Loucy (cell line): Measurements from ENCODE around the gene ANKRD23.

Experiments
- H2AFZ ChIP-seq: fragments of 200-600 bp; sonication (generic); 2 replicates; pipeline ENCODE4 v1.6.0; 2016; ENCODE audit warnings: antibody characterized with exemption, mild to moderate bottlenecking, low read length, moderate library complexity
- H3F3A ChIP-seq: fragments of 200-600 bp; 2 replicates; pipeline ENCODE4 v1.6.0; 2016; ENCODE audit warnings: antibody characterized with exemption, low read depth, mild to moderate bottlenecking
- H3K27me3 ChIP-seq: fragments of 200-600 bp; sonication (generic); 2 replicates; pipeline ENCODE4 v1.6.1; 2014; ENCODE audit warnings: low read length, mild to moderate bottlenecking; ENCODE audit not compliant: insufficient read depth, poor library complexity, severe bottlenecking
- H3K36me3 ChIP-seq: fragments of 200-600 bp; sonication (generic); 2 replicates; pipeline ENCODE4 v1.6.1; 2016; ENCODE audit warnings: low read length; ENCODE audit not compliant: insufficient read depth
- H3K4me1 ChIP-seq: fragments of 200-600 bp; sonication (generic); 2 replicates; pipeline ENCODE4 v1.5.1; 2014; ENCODE audit warnings: low read length, mild to moderate bottlenecking; ENCODE audit not compliant: insufficient read depth, poor library complexity, severe bottlenecking
- H3K4me2 ChIP-seq: fragments of 200-600 bp; sonication (generic); 2 replicates; pipeline ENCODE4 v1.6.0; 2014; ENCODE audit warnings: antibody characterized with exemption, low read length, low read depth, mild to moderate bottlenecking; ENCODE audit not compliant: poor library complexity, severe bottlenecking
- H3K4me3 ChIP-seq: fragments of 200-600 bp; sonication (generic); 2 replicates; pipeline ENCODE4 v1.5.1; 2014; ENCODE audit warnings: low read length, mild to moderate bottlenecking, mixed read lengths; ENCODE audit not compliant: poor library complexity, severe bottlenecking
- H3K79me2 ChIP-seq: fragments of 200-600 bp; sonication (generic); 2 replicates; pipeline ENCODE4 v1.6.1; 2014; ENCODE audit warnings: low read length; ENCODE audit not compliant: insufficient read depth
- H3K9ac ChIP-seq: fragments of 200-600 bp; sonication (generic); 2 replicates; pipeline ENCODE4 v1.6.0; 2014; ENCODE audit warnings: mild to moderate bottlenecking, low read depth, low read length, moderate library complexity; ENCODE audit not compliant: poor library complexity, severe bottlenecking
- H3K9me2 ChIP-seq: fragments of 200-600 bp; sonication (generic); replicated peaks from 2 replicates; pipeline ENCODE4 v1.6.1; 2016; ENCODE audit warnings: low read depth, low read length, mixed read lengths
- H3K9me3 ChIP-seq: fragments of 200-600 bp; sonication (generic); 2 replicates; pipeline ENCODE4 v1.6.1; 2014; ENCODE audit warnings: mild to moderate bottlenecking, antibody characterized with exemption, low read length, low read depth; ENCODE audit not compliant: insufficient read depth
- H4K20me1 ChIP-seq: fragments of 200-600 bp; sonication (generic); 2 replicates; pipeline ENCODE4 v1.6.0; 2014; ENCODE audit warnings: antibody characterized with exemption, low read length, mild to moderate bottlenecking; ENCODE audit not compliant: insufficient read depth, poor library complexity, severe bottlenecking
- CTCF ChIP-seq: fragments of 200-600 bp; sonication (generic); conservative IDR thresholded peaks from 2 replicates; pipeline ENCODE4 v1.5.1; 2014; ENCODE audit warnings: mild to moderate bottlenecking, antibody characterized with exemption, low read length
- EZH2phosphoT487 ChIP-seq: fragments of 200-600 bp; IDR thresholded peaks from 2 replicates; pipeline ENCODE4 v1.6.1; 2018; ENCODE audit warnings: antibody characterized with exemption, mild to moderate bottlenecking, moderate library complexity, borderline replicate concordance

The ANKRD23 gene

GRCh38 chr2:96874198-96874831 lies 30.5 kb upstream of the ANKRD23 start:
- H3K36me3 ChIP-seq: no peaks in the 10 kb centered on the region
- H4K20me1 ChIP-seq: no peaks in the 10 kb centered on the region
- H3K4me2 ChIP-seq: no peak overlapping the region
- peaks cover 4% of the 10 kb centered on the region for H3F3A ChIP-seq
- no peak overlapping the region for H2AFZ ChIP-seq
- no peaks in the 10 kb centered on the region for H3K9me2 ChIP-seq
- H3K9me3 ChIP-seq: no peaks in the 10 kb centered on the region
- H3K79me2 ChIP-seq: no peaks in the 10 kb centered on the region
- TF ChIP-seq EZH2phosphoT487: no peak
- no peak for TF ChIP-seq CTCF
- no peaks in the 10 kb centered on the region for H3K27me3 ChIP-seq
- peaks cover 23% of the 10 kb centered on the region for H3K4me1 ChIP-seq
- no peak overlapping the region for H3K4me3 ChIP-seq
- H3K9ac ChIP-seq: no peak overlapping the region

DNA sequence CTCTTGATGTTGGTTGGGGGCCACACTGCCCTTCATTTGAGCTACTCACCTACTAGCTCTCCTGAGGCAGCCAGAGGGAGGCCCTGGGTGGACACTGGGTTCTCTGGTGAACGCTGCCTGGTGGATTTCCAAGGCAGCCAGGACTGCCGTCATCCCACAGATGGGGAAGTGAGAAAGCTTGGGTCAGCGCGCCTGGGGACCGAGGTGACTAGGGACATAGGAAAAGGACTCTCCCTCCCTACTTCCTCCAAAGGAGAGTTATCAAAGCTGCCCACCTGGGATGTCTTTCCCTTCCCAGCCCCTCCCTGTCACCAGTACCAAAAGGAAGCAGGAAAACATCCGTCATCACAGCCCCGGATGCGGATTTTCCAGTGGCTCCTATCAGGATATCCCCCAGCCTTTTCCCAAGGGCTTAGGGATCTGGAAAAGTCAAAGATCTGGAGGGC lies 29.9 kb upstream of the ANKRD23 start:
- H3K9me2 ChIP-seq: no peaks in the 10 kb centered on the region
- peaks cover 23% of the 10 kb centered on the region for H3K4me1 ChIP-seq
- no peak overlapping the region for H2AFZ ChIP-seq
- H3K4me3 ChIP-seq: no peak overlapping the region
- H3K79me2 ChIP-seq: peaks cover 5% of the 10 kb centered on the region; the same call in 1 of the 2 replicates
- H3K9ac ChIP-seq: no peak overlapping the region
- H3F3A ChIP-seq: peaks cover 4% of the 10 kb centered on the region
- TF ChIP-seq CTCF (no peak), EZH2phosphoT487 (no peak)
- no peaks in the 10 kb centered on the region for H3K36me3 ChIP-seq
- H3K27me3 ChIP-seq: peaks cover 2% of the 10 kb centered on the region
- H3K4me2 ChIP-seq: no peak overlapping the region
- no peaks in the 10 kb centered on the region for H3K9me3 ChIP-seq
- no peaks in the 10 kb centered on the region for H4K20me1 ChIP-seq

GRCh38 chr2:96872591-96873349 lies 28.9 kb upstream of the ANKRD23 start:
- no peak for TF ChIP-seq CTCF
- no peak for TF ChIP-seq EZH2phosphoT487
- Histone ChIP-seq H3F3A (peaks cover 4% of the 10 kb centered on the region), H4K20me1 (peaks cover 3% of the 10 kb centered on the region), H3K4me2 (no peak overlapping the region), H3K4me1 (peaks cover 27% of the 10 kb centered on the region), H3K79me2 (peaks cover 15% of the 10 kb centered on the region), H3K27me3 (peaks cover 3% of the 10 kb centered on the region), H2AFZ (no peak overlapping the region), H3K9me3 (no peaks in the 10 kb centered on the region), H3K9me2 (no peaks in the 10 kb centered on the region), H3K36me3 (no peaks in the 10 kb centered on the region), H3K4me3 (no peak overlapping the region), H3K9ac (no peak overlapping the region)
